ENCODE measurements around the gene PTCD2. TPM values are rescaled to one million over a fixed set of nuclear protein-coding genes. Genes with fewer than 3 reads are reported as not detected.
A peak's percentile ranks its signal among the peaks of the same experiment; 100 is the strongest.

Gene PTCD2
- 9.0 TPM for polyA plus RNA-seq (2013, experiment 1 of 2; ENCODE audit: insufficient read length)
- polyA plus RNA-seq (2013, experiment 2 of 2; ENCODE audit: insufficient read length), result 9.7 TPM

GRCh38 chr5:72319976-72320752, at the start of gene PTCD2, which contains the start of gene MRPS27:
TSS of gene PTCD2 (plus strand) at chr5:72320373. CDS start at chr5:72320383, 10 bp downstream.
TSS of gene MRPS27 (minus strand) at chr5:72320240. CDS start at chr5:72320221, 19 bp downstream.
- DNase-seq, result peak; percentile 99

- DNase-seq, result no peak
These were observed 48.5 kb upstream of the PTCD2 start for GRCh38 chr5:72271702-72272101.

- DNase-seq, result no peak
These were observed 47.8 kb upstream of the PTCD2 start for GRCh38 chr5:72272398-72272797.

- DNase-seq, result no peak
These were observed 46.6 kb upstream of the PTCD2 start for GRCh38 chr5:72273547-72273946.

- no peak for DNase-seq
These were observed 43.9 kb upstream of the PTCD2 start for GRCh38 chr5:72276219-72276752.

GRCh38 chr5:72280581-72281069, 39.5 kb upstream of the PTCD2 start:
- peak; percentile 69 for DNase-seq

- no peak for DNase-seq
These were observed 38.8 kb upstream of the PTCD2 start for GRCh38 chr5:72281430-72281763.

GRCh38 chr5:72281764-72282499, 38.2 kb upstream of the PTCD2 start:
- peak; percentile 95 for DNase-seq

GRCh38 chr5:72282878-72283277, 37.3 kb upstream of the PTCD2 start:
- DNase-seq, result peak; percentile 54

GRCh38 chr5:72283358-72283757, 36.8 kb upstream of the PTCD2 start:
- no peak for DNase-seq

- no peak for DNase-seq
These were observed 35.4 kb upstream of the PTCD2 start for GRCh38 chr5:72284559-72285423.

GRCh38 chr5:72285424-72285821, 34.8 kb upstream of the PTCD2 start:
- DNase-seq, result no peak

- no peak for DNase-seq
These were observed 33.4 kb upstream of the PTCD2 start for GRCh38 chr5:72286798-72287197.

- no peak for DNase-seq
These were observed 31.2 kb upstream of the PTCD2 start for GRCh38 chr5:72288924-72289323.

GRCh38 chr5:72290356-72291133, 29.6 kb upstream of the PTCD2 start:
- no peak for DNase-seq

- DNase-seq, result no peak
These were observed 28.6 kb upstream of the PTCD2 start for GRCh38 chr5:72291601-72292000.

- DNase-seq, result no peak
These were observed 27.8 kb upstream of the PTCD2 start for GRCh38 chr5:72292411-72292810.

- no peak for DNase-seq
These were observed 26.6 kb upstream of the PTCD2 start for GRCh38 chr5:72293495-72294055.

- DNase-seq, result no peak
These were observed 25.7 kb upstream of the PTCD2 start for GRCh38 chr5:72294473-72294872.

GRCh38 chr5:72295539-72295938, 24.6 kb upstream of the PTCD2 start:
- no peak for DNase-seq

GRCh38 chr5:72296256-72296655, 23.9 kb upstream of the PTCD2 start:
- DNase-seq, result no peak
